ENCODE measurements around the gene PACRG. TPM values are rescaled to one million over a fixed set of nuclear protein-coding genes. Genes with fewer than 3 reads are reported as not detected.

Gene PACRG
- total and polyA plus RNA-seq, 2 of the 8 experiments (the other 6 are each of a cell fraction or from before 2014, with no cell fraction given), result 0.44 to 0.54 TPM

- Histone ChIP-seq H2AK5ac (ENCODE audit: low read depth, low read length) (no peak overlapping the region), H2BK15ac (ENCODE audit: low read length) (no peak overlapping the region), H3K4ac (replicated peaks; ENCODE audit: insufficient read length, low read depth, low read length) (no peak overlapping the region), H2BK20ac (ENCODE audit: low read length) (no peak overlapping the region), H3K79me1 (ENCODE audit: low read depth, low read length) (no peaks in the 10 kb centered on the region), H3K4me2 (ENCODE audit: insufficient read depth in 1 of 2, low read depth in 2 of 2, low read length in 2 of 2) (no peak overlapping the region), H2BK5ac (ENCODE audit: low read depth, low read length) (no peak overlapping the region), H3K18ac (ENCODE audit: extremely low read depth, low read length) (no peak overlapping the region), H4K91ac (replicated peaks; ENCODE audit: insufficient read length, low read length) (no peak overlapping the region), H4K20me1 (replicated peaks in 1 of 2; ENCODE audit: control insufficient read depth in 1 of 2, insufficient read depth in 2 of 2, low read length in 2 of 2) (no peaks in the 10 kb centered on the region), H3K4me1 (replicated peaks in 1 of 4; ENCODE audit: control insufficient read depth in 3 of 4, insufficient read depth in 4 of 4, low read length in 3 of 4) (peaks cover 0 to 4% (median 3%) of the 10 kb centered on the region in 4 experiments; a peak in 4 of 7 replicates), H2BK12ac (ENCODE audit: low read depth, low read length) (0 out of 2 replicates have a peak overlapping the region, but pooled peaks have one; percentile 6), H2AFZ (ENCODE audit: low read length) (peak overlapping the region; percentile 96), H2BK120ac (replicated peaks; ENCODE audit: low read depth, low read length) (no peak overlapping the region), H3K36me3 (ENCODE audit: control insufficient read depth in 2 of 4, insufficient read depth in 4 of 4, low read length in 3 of 4) (no peaks in the 10 kb centered on the region), H4K5ac (ENCODE audit: insufficient read length, low read depth, low read length) (no peak overlapping the region), H4K8ac (ENCODE audit: extremely low read depth, insufficient read depth, low read length) (no peak overlapping the region), H3K9ac (replicated peaks in 1 of 4; ENCODE audit: extremely low read depth in 1 of 4, low read depth in 3 of 4, low read length in 3 of 4) (no peak overlapping the region), H3K23ac (ENCODE audit: insufficient read length) (no peak overlapping the region), H3K4me3 (ENCODE audit: extremely low read depth in 1 of 4, insufficient read depth in 2 of 4, low read depth in 3 of 4, low read length in 4 of 4) (no peak overlapping the region), H3K14ac (ENCODE audit: insufficient read length) (no peak overlapping the region), H3K9me3 (ENCODE audit: insufficient read depth in 2 of 2, low read depth in 1 of 2, low read length in 1 of 2) (no peaks in the 10 kb centered on the region), H3K27me3 (replicated peaks in 1 of 4; ENCODE audit: control insufficient read depth in 3 of 4, extremely low read depth in 1 of 4, insufficient read depth in 3 of 4, low read length in 3 of 4) (no peaks in the 10 kb centered on the region), H3K23me2 (ENCODE audit: low read depth, low read length) (no peaks in the 10 kb centered on the region), H3K79me2 (ENCODE audit: control insufficient read depth in 1 of 2, insufficient read depth in 2 of 2, low read length in 2 of 2) (no peaks in the 10 kb centered on the region), H3K27ac (ENCODE audit: low read depth, low read length) (no peak overlapping the region), H3K56ac (replicated peaks; ENCODE audit: insufficient read length, low read depth, low read length) (no peak overlapping the region)
- DNase-seq (ENCODE audit: low read depth in 1 of 2, low spot score in 2 of 2) (no peak), FAIRE-seq (no peak)
- 72% methylated on average over 8 of the region's 8 CpGs; no CpG with 5 or more reads in 1 of the 2 experiments for WGBS, 2 experiments (ENCODE audit: extremely low coverage in 1 of 2, insufficient coverage in 1 of 2, insufficient read length in 1 of 2, insufficient replicate concordance in 2 of 2, low coverage in 1 of 2, low lambda C conversion rate in 2 of 2, missing lambda C conversion rate in 1 of 2)
- CTCF ChIA-PET (ENCODE audit: partially characterized antibody), result no interaction called here
- POLR2A ChIA-PET (ENCODE audit: partially characterized antibody), result no interaction called here
- TF ChIP-seq SIN3A (conservative IDR thresholded peaks at IDR 0.05 in 1 of 2, IDR thresholded peaks at IDR 0.05 in 1 of 2; ENCODE audit: low read depth in 1 of 2, low read length in 2 of 2), result no peak
- no peak for TF ChIP-seq CTBP2 (IDR thresholded peaks at IDR 0.05; ENCODE audit: borderline replicate concordance, insufficient read depth, insufficient read length, low read length)
- TF ChIP-seq RNF2 (IDR thresholded peaks at IDR 0.05; ENCODE audit: borderline replicate concordance, low read depth, low read length, missing control alignments, poor library complexity, severe bottlenecking), result no peak
- no peak for TF ChIP-seq USF2 (IDR thresholded peaks at IDR 0.05; ENCODE audit: low read length)
- no peak for TF ChIP-seq EP300 (IDR thresholded peaks at IDR 0.05; ENCODE audit: borderline replicate concordance in 1 of 2, low read depth in 2 of 2, low read length in 2 of 2)
- TF ChIP-seq ATF3 (IDR thresholded peaks at IDR 0.05; ENCODE audit: insufficient read depth, low read depth, low read length), result no peak
- TF ChIP-seq TCF12 (IDR thresholded peaks at IDR 0.05; ENCODE audit: low read depth, low read length), result no peak
- TF ChIP-seq RXRA (IDR thresholded peaks at IDR 0.05; ENCODE audit: insufficient read depth, low read depth, low read length), result no peak
- no peak for TF ChIP-seq BCL11A (IDR thresholded peaks at IDR 0.05; ENCODE audit: low read depth in 2 of 2, low read length in 2 of 2)
- TF ChIP-seq GABPA (IDR thresholded peaks at IDR 0.05; ENCODE audit: borderline replicate concordance, insufficient read depth, low read length), result no peak
Observed at GRCh38 chr6:162941128-162941527, 213.4 kb downstream of the PACRG start.
